ENCODE measurements around the gene ZDHHC3. TPM values are rescaled to one million over a fixed set of nuclear protein-coding genes. Genes with fewer than 3 reads are reported as not detected.

Gene ZDHHC3
- polyA plus RNA-seq, 4 donors, result 54.3 to 91.3 (median 58.3) TPM

GRCh38 chr3:44983484-44983941 lies 7.5 kb upstream of the ZDHHC3 start:
- Histone ChIP-seq H3K27ac (ENCODE audit: low read depth in 1 of 3, low read length in 2 of 3) (no peak overlapping the region), H3K4me1 (ENCODE audit: control insufficient read depth in 3 of 3, insufficient read depth in 2 of 3, low read depth in 1 of 3, low read length in 2 of 3) (peaks cover 0 to 14% (median 0%) of the 10 kb centered on the region in 3 donors), H3K9me3 (ENCODE audit: control insufficient read depth in 2 of 2, insufficient read depth in 1 of 2, low read depth in 1 of 2, low read length in 1 of 2) (no peaks in the 10 kb centered on the region), H3K4me3 (ENCODE audit: low read depth in 1 of 3, low read length in 3 of 3) (no peak overlapping the region), H3K36me3 (ENCODE audit: control insufficient read depth in 3 of 3, insufficient read depth in 2 of 3, low read depth in 1 of 3, low read length in 3 of 3) (peaks cover 0 to 10% (median 0%) of the 10 kb centered on the region in 3 donors), H3K27me3 (ENCODE audit: control insufficient read depth in 3 of 3, insufficient read depth in 3 of 3, low read length in 3 of 3) (no peaks in the 10 kb centered on the region)
- WGBS, 3 donors, result 62 to 71% (median 71%) methylated on average over 1 of the region's 1 CpG
- DNase-seq (no peak), FAIRE-seq (no peak)

GRCh38 chr3:44982817-44983216 lies 6.8 kb upstream of the ZDHHC3 start:
- Histone ChIP-seq H3K4me3 (ENCODE audit: low read depth in 1 of 3, low read length in 3 of 3) (no peak overlapping the region), H3K27me3 (ENCODE audit: control insufficient read depth in 3 of 3, insufficient read depth in 3 of 3, low read length in 3 of 3) (no peaks in the 10 kb centered on the region), H3K36me3 (ENCODE audit: control insufficient read depth in 3 of 3, insufficient read depth in 2 of 3, low read depth in 1 of 3, low read length in 3 of 3) (peaks cover 0 to 10% (median 0%) of the 10 kb centered on the region in 3 donors), H3K4me1 (ENCODE audit: control insufficient read depth in 3 of 3, insufficient read depth in 2 of 3, low read depth in 1 of 3, low read length in 2 of 3) (peaks cover 0 to 16% (median 0%) of the 10 kb centered on the region in 3 donors), H3K27ac (ENCODE audit: low read depth in 1 of 3, low read length in 2 of 3) (no peak overlapping the region), H3K9me3 (ENCODE audit: control insufficient read depth in 2 of 2, insufficient read depth in 1 of 2, low read depth in 1 of 2, low read length in 1 of 2) (no peaks in the 10 kb centered on the region)
- 78 to 86% (median 83%) methylated on average over 3 of the region's 3 CpGs for WGBS, 3 donors
- DNase-seq (no peak), FAIRE-seq (no peak)

GRCh38 chr3:44981751-44982150 lies 5.8 kb upstream of the ZDHHC3 start:
- H3K36me3 ChIP-seq (ENCODE audit: control insufficient read depth in 3 of 3, insufficient read depth in 2 of 3, low read depth in 1 of 3, low read length in 3 of 3), result peaks cover 0 to 10% (median 0%) of the 10 kb centered on the region in 3 donors
- no peak for FAIRE-seq
- no peak overlapping the region for H3K4me3 ChIP-seq (ENCODE audit: low read depth in 1 of 3, low read length in 3 of 3)
- H3K9me3 ChIP-seq (ENCODE audit: control insufficient read depth in 2 of 2, insufficient read depth in 1 of 2, low read depth in 1 of 2, low read length in 1 of 2), result no peaks in the 10 kb centered on the region
- H3K27ac ChIP-seq (ENCODE audit: low read depth in 1 of 3, low read length in 2 of 3), result no peak overlapping the region
- no peak for DNase-seq
- peaks cover 0 to 19% (median 3%) of the 10 kb centered on the region in 3 donors for H3K4me1 ChIP-seq (ENCODE audit: control insufficient read depth in 3 of 3, insufficient read depth in 2 of 3, low read depth in 1 of 3, low read length in 2 of 3)
- H3K27me3 ChIP-seq (ENCODE audit: control insufficient read depth in 3 of 3, insufficient read depth in 3 of 3, low read length in 3 of 3), result no peaks in the 10 kb centered on the region
- 79 to 89% (median 85%) methylated on average over 4 of the region's 4 CpGs for WGBS, 3 donors

- FAIRE-seq (no peak), DNase-seq (no peak)
- WGBS, 3 donors, result 93 to 96% (median 95%) methylated on average over 1 of the region's 1 CpG
- no peak overlapping the region for H3K4me3 ChIP-seq (ENCODE audit: low read depth in 1 of 3, low read length in 3 of 3)
- H3K9me3 ChIP-seq (ENCODE audit: control insufficient read depth in 2 of 2, insufficient read depth in 1 of 2, low read depth in 1 of 2, low read length in 1 of 2), result no peaks in the 10 kb centered on the region
- H3K36me3 ChIP-seq (ENCODE audit: control insufficient read depth in 3 of 3, insufficient read depth in 2 of 3, low read depth in 1 of 3, low read length in 3 of 3), result peaks cover 0 to 10% (median 0%) of the 10 kb centered on the region in 3 donors
- no peak overlapping the region for H3K27ac ChIP-seq (ENCODE audit: low read depth in 1 of 3, low read length in 2 of 3)
- H3K4me1 ChIP-seq (ENCODE audit: control insufficient read depth in 3 of 3, insufficient read depth in 2 of 3, low read depth in 1 of 3, low read length in 2 of 3), result peaks cover 0 to 19% (median 3%) of the 10 kb centered on the region in 3 donors
- H3K27me3 ChIP-seq (ENCODE audit: control insufficient read depth in 3 of 3, insufficient read depth in 3 of 3, low read length in 3 of 3), result no peaks in the 10 kb centered on the region
Measured at GRCh38 chr3:44981220-44981619, 5.2 kb upstream of the ZDHHC3 start.

- Histone ChIP-seq H3K27me3 (ENCODE audit: control insufficient read depth in 3 of 3, insufficient read depth in 3 of 3, low read length in 3 of 3) (no peaks in the 10 kb centered on the region), H3K4me1 (ENCODE audit: control insufficient read depth in 3 of 3, insufficient read depth in 2 of 3, low read depth in 1 of 3, low read length in 2 of 3) (peaks cover 9 to 20% (median 13%) of the 10 kb centered on the region in 3 donors), H3K4me3 (ENCODE audit: low read depth in 1 of 3, low read length in 3 of 3) (peak overlapping the region in 2 of 3 donors; percentile 91 to 94), H3K27ac (ENCODE audit: low read depth in 1 of 3, low read length in 2 of 3) (peak overlapping the region; percentile 62 to 94 (median 94)), H3K9me3 (ENCODE audit: control insufficient read depth in 2 of 2, insufficient read depth in 1 of 2, low read depth in 1 of 2, low read length in 1 of 2) (no peaks in the 10 kb centered on the region), H3K36me3 (ENCODE audit: control insufficient read depth in 3 of 3, insufficient read depth in 2 of 3, low read depth in 1 of 3, low read length in 3 of 3) (peaks cover 0 to 7% (median 0%) of the 10 kb centered on the region in 3 donors)
- peak; percentile 86 to 89 for DNase-seq
- no peak for FAIRE-seq
- WGBS, 3 donors, result 19 to 59% (median 35%) methylated on average over 4 of the region's 4 CpGs
Measured at GRCh38 chr3:44974416-44974815, 1.6 kb downstream of the ZDHHC3 start.

- DNase-seq (peak; percentile 45 to 63), FAIRE-seq (no peak)
- H3K4me1 ChIP-seq (ENCODE audit: control insufficient read depth in 3 of 3, insufficient read depth in 2 of 3, low read depth in 1 of 3, low read length in 2 of 3), result peaks cover 18 to 25% (median 18%) of the 10 kb centered on the region in 3 donors
- H3K27me3 ChIP-seq (ENCODE audit: control insufficient read depth in 3 of 3, insufficient read depth in 3 of 3, low read length in 3 of 3), result no peaks in the 10 kb centered on the region
- H3K36me3 ChIP-seq (ENCODE audit: control insufficient read depth in 3 of 3, insufficient read depth in 2 of 3, low read depth in 1 of 3, low read length in 3 of 3), result peaks cover 0 to 8% (median 0%) of the 10 kb centered on the region in 3 donors
- peak overlapping the region in 1 of 3 donors; percentile 0 for H3K27ac ChIP-seq (ENCODE audit: low read depth in 1 of 3, low read length in 2 of 3)
- WGBS, 3 donors, result 45 to 68% (median 48%) methylated on average over 3 of the region's 3 CpGs
- H3K9me3 ChIP-seq (ENCODE audit: control insufficient read depth in 2 of 2, insufficient read depth in 1 of 2, low read depth in 1 of 2, low read length in 1 of 2), result no peaks in the 10 kb centered on the region
- no peak overlapping the region for H3K4me3 ChIP-seq (ENCODE audit: low read depth in 1 of 3, low read length in 3 of 3)
Measured at GRCh38 chr3:44970926-44971490, 5.0 kb downstream of the ZDHHC3 start.

GRCh38 chr3:44969828-44970179 lies 6.2 kb downstream of the ZDHHC3 start:
- Histone ChIP-seq H3K9me3 (ENCODE audit: control insufficient read depth in 2 of 2, insufficient read depth in 1 of 2, low read depth in 1 of 2, low read length in 1 of 2) (no peaks in the 10 kb centered on the region), H3K27me3 (ENCODE audit: control insufficient read depth in 3 of 3, insufficient read depth in 3 of 3, low read length in 3 of 3) (no peaks in the 10 kb centered on the region), H3K27ac (ENCODE audit: low read depth in 1 of 3, low read length in 2 of 3) (no peak overlapping the region), H3K36me3 (ENCODE audit: control insufficient read depth in 3 of 3, insufficient read depth in 2 of 3, low read depth in 1 of 3, low read length in 3 of 3) (peaks cover 0 to 8% (median 0%) of the 10 kb centered on the region in 3 donors), H3K4me3 (ENCODE audit: low read depth in 1 of 3, low read length in 3 of 3) (no peak overlapping the region), H3K4me1 (ENCODE audit: control insufficient read depth in 3 of 3, insufficient read depth in 2 of 3, low read depth in 1 of 3, low read length in 2 of 3) (peaks cover 19 to 25% (median 20%) of the 10 kb centered on the region in 3 donors)
- FAIRE-seq (no peak), DNase-seq (no peak)
- WGBS, 3 donors, result 84 to 90% (median 87%) methylated on average over 2 of the region's 2 CpGs

- Histone ChIP-seq H3K27me3 (ENCODE audit: control insufficient read depth in 3 of 3, insufficient read depth in 3 of 3, low read length in 3 of 3) (no peaks in the 10 kb centered on the region), H3K27ac (ENCODE audit: low read depth in 1 of 3, low read length in 2 of 3) (no peak overlapping the region), H3K9me3 (ENCODE audit: control insufficient read depth in 2 of 2, insufficient read depth in 1 of 2, low read depth in 1 of 2, low read length in 1 of 2) (no peaks in the 10 kb centered on the region), H3K4me1 (ENCODE audit: control insufficient read depth in 3 of 3, insufficient read depth in 2 of 3, low read depth in 1 of 3, low read length in 2 of 3) (peaks cover 20 to 25% (median 22%) of the 10 kb centered on the region in 3 donors), H3K4me3 (ENCODE audit: low read depth in 1 of 3, low read length in 3 of 3) (no peak overlapping the region), H3K36me3 (ENCODE audit: control insufficient read depth in 3 of 3, insufficient read depth in 2 of 3, low read depth in 1 of 3, low read length in 3 of 3) (peaks cover 0 to 11% (median 0%) of the 10 kb centered on the region in 3 donors)
- DNase-seq (no peak), FAIRE-seq (no peak)
- 76 to 86% (median 83%) methylated on average over 5 of the region's 5 CpGs for WGBS, 3 donors
Measured at GRCh38 chr3:44969154-44969827, 6.7 kb downstream of the ZDHHC3 start.

All from small intestine (tissue), 7 donors.